PFSK-1 (cell line): ENCODE results near the gene ACAD8.

Source experiments
- POLR2AphosphoS5 ChIP-seq: IDR thresholded peaks from 2 replicates; pipeline ENCODE4 v1.6.1; 2012; ENCODE audit warnings: low read depth, mild to moderate bottlenecking, control low read depth, low read length, moderate library complexity
- REST ChIP-seq, 2 experiments: IDR thresholded peaks; 2 replicates each; pipeline versions ENCODE4 v1.6.1 to v1.8.0; 2011 to 2012; ENCODE audit warnings: low read depth in 2 of 2, low read length in 2 of 2, control low read depth in 1 of 2, inconsistent platforms in 1 of 2, mild to moderate bottlenecking in 1 of 2, moderate library complexity in 1 of 2; ENCODE audit not compliant: insufficient read depth in 1 of 2
- SIN3A ChIP-seq: IDR thresholded peaks from 2 replicates; pipeline ENCODE4 v1.6.1; 2012; ENCODE audit warnings: mild to moderate bottlenecking, low read length, moderate library complexity, borderline replicate concordance; ENCODE audit not compliant: insufficient read depth

GRCh38 chr11:134278356-134278755 lies 25.0 kb downstream of the ACAD8 start:
- TF ChIP-seq POLR2AphosphoS5, result no peak
- TF ChIP-seq SIN3A, result no peak
- TF ChIP-seq REST (IDR thresholded peaks at IDR 0.05; ENCODE audit: insufficient read depth in 1 of 2, low read depth in 2 of 2, low read length in 2 of 2), result no peak
